ENCODE measurements around the gene CATSPER3. TPM values are rescaled to one million over a fixed set of nuclear protein-coding genes. Genes with fewer than 3 reads are reported as not detected.

The CATSPER3 gene
- 0.22 to 0.41 TPM (median 0.37 TPM) in 5 replicates for total RNA-seq (2022; extraction: Qiagen RNA extraction)

GRCh38 chr5:134967607-134968006 is at the start of gene CATSPER3:
CATSPER3 (plus strand) TSS chr5:134967907; CDS start chr5:134967992, 85 bp downstream.

GRCh38 chr5:135033901-135034235 is 66.2 kb downstream of the CATSPER3 start, which contains the start of gene PITX1:
PITX1 (minus strand) TSS chr5:135034228; CDS start chr5:135033881, 347 bp downstream.

Other genes with a start within 250 kb of the CATSPER3 start
- gene CAMLG, start 229.4 kb upstream of the CATSPER3 start, total RNA-seq (2022; extraction: Qiagen RNA extraction): 23.5 to 29.6 TPM (median 26.1 TPM) in 5 replicates
- gene DDX46, start 209.1 kb upstream of the CATSPER3 start, total RNA-seq (2022; extraction: Qiagen RNA extraction): 51.4 to 68.6 TPM (median 62.7 TPM) in 5 replicates
- gene C5orf24, start 121.9 kb upstream of the CATSPER3 start, total RNA-seq (2022; extraction: Qiagen RNA extraction): 18.2 to 28.2 TPM (median 25.3 TPM) in 5 replicates
- 42.9 to 51.8 TPM (median 50.2 TPM) in 5 replicates for gene TXNDC15, start 93.5 kb upstream of the CATSPER3 start, total RNA-seq (2022; extraction: Qiagen RNA extraction)
- 9.5 to 11.9 TPM (median 10.6 TPM) in 5 replicates for gene PCBD2, start 62.8 kb upstream of the CATSPER3 start, total RNA-seq (2022; extraction: Qiagen RNA extraction)
- gene PITX1, start 66.3 kb downstream of the CATSPER3 start, total RNA-seq (2022; extraction: Qiagen RNA extraction): 18.7 to 34.0 TPM (median 30.8 TPM) in 5 replicates

All from A549 treated with Mapracorat at 1 μM for 4 hours (cell line).